ENCODE measurements around the gene EMCN.

Gene EMCN

DNA sequence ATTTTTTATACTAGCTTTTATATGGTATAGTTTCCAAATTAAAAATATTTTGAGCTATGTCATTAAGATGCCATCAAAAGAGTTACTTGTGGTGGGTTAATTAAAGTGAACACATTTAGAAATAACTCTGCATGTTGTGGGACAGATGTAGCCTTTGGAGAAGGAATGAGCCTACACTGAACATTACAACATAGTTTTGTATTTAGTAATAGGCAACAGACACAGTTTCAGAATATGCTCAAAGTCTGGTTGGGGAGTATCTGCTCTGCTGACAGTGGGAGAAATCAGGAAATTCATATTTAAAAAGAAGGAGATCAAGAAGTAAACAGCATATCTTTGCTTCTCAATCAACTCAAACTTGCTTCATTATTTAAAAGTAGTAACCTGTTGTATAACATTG lies 23.7 kb downstream of the EMCN start:
- in situ Hi-C loops (cut with MboI; ENCODE audit: low sequenced_read_pairs) = no loop called here

DNA sequence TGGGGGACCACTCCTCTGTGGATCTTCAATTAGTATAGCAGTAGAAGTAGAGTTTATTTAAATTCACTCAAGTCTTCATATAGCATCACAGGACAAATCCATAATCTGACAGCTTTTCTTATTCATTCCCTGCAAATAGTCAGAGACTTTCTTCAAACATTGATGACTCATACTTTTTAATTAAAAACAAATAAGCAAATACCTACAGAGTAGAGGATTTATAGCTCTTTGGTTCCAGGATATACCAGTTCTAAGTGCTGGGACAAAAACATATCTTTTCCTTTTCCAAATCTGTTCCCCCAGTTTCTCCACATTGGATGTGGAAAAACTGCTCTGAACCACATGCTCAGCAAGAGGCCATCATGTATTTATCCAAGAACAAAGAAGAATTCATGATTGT lies 24.1 kb downstream of the EMCN start:
- in situ Hi-C loops (cut with MboI; ENCODE audit: low sequenced_read_pairs) = no loop called here

DNA sequence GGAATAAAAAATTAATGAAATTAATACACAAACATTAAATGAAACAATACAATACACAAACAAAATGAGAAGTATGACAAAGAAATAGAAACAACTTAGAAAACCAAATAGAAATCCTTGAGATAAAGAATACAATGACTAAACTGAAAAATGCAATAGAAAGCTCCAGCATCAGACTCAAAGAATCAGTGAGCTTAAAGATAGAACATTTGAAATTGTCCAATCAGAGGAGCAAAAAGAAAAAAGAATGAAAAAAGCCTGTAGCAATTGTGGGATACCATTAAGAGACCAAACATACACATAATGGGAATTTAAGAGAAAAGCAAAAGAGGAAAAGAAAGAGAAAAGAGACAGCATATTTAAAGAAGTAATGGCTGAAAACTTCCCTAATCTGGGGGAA lies 25.7 kb downstream of the EMCN start:
- in situ Hi-C loops (cut with MboI; ENCODE audit: low sequenced_read_pairs) = no loop called here

DNA sequence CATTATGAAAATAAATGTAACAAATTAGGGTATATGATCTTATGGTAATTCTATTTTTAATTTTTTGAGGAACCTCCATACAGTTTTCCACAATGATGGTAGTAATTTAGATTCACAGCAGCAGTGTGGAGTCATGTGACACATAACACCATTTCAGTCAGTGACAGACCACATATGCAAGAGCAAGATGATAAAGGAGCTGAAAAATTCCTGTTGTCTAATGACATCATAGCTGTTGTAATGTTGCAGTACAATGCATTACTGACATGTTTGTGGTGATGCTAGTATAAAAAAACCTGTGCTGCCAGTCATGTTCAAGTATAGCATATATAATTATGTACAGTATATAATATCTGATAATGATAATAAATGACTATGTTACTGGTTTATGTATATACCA lies 28.5 kb downstream of the EMCN start:
- in situ Hi-C loops (cut with MboI; ENCODE audit: low sequenced_read_pairs) = no loop called here

DNA sequence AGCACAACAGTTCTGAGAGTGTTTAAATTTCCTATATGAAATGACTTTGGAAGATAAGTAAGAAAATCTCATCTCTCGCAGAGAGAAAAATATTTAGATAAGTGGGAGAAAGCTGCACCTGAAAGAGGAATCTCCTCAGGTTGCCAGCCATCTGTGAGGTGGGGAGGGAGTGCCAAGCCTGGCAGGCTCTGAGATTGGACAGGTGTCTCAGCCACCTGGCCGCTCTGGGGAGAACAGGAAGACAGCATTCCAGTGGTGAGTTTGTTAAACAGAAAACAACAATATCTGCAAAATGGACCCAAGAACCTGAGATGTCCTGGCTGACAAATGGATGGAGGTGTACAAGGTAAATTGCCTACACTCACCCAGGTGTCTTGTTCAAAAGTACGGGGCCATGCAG lies 31.3 kb downstream of the EMCN start:
- in situ Hi-C loops (cut with MboI; ENCODE audit: low sequenced_read_pairs) = no loop called here

DNA sequence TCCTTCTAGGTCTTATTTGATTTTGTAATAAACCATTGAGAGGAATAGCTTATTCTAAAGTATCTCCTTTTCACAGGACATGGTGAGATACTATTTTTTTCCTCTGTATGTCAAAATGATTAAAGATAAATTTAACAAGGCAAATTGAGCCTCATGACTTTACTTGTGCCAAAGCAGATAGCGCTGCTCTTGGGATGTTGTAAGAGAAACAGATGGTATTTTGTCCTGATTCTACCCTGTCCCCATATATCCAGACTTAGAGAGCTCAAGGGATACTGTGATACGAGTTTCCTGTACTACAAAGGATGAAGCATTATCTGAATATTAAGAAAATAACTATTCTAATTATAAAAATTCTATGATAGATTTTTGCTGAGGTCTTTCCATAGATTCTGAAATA lies 34.0 kb downstream of the EMCN start:
- in situ Hi-C loops (cut with MboI; ENCODE audit: low sequenced_read_pairs) = no loop called here

DNA sequence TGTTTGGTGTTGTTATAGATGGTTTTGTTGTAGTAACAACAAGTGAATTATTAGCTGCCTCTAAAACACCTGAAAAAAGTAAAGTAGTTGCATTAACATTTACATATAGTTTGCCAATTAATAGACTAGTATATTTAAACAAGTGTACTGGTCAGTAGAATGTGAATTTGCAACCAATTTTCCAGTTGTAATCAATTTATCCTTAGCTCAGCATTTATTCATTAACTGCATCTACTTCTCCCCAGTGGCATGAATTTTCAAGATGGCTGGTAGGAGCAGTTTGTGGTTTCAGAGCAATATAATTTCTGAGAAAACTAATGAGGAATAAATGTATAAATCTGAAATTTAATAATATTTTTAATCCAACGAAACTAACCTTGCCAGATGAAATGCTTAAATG lies 37.9 kb downstream of the EMCN start:
- in situ Hi-C loops (cut with MboI; ENCODE audit: low sequenced_read_pairs) = no loop called here

DNA sequence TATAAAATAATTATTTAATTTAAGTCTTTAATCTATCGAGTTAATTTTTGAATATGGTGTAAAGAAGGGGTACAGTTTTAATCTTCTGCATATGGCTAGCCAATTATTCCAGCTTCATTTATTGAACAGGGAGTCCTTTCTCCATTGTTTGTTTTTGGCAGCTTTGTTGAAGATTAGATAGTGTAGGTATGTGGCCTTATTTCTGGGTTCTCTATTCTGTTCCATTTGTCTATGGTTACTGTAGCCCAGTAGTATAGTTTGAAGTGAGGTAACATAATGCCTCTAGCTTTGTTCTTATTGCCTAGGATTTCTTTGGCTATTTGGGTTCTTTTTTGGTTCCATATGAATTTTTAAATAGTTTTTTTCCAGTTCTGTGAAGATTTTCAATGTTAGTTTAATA lies 48.3 kb downstream of the EMCN start:
- in situ Hi-C loops (cut with MboI; ENCODE audit: low sequenced_read_pairs) = no loop called here

DNA sequence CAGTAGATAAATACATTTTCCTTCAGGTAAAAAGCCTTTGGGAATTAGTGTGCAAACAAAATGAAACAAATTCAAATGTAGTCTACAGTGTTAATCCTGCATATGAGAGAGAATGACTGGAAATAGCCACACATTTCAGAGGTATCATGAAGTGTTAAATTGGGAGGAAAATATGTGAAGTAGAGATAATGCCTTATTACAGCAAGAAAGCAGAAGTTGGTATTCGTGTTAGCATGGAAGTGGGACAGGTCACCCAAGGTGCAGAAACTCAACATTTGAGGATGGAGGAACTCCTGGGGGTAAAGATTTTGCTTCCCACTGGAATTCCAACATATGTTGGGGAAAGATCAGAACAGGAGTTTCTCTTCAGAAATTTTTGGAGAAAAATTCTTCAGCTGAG lies 51.3 kb downstream of the EMCN start:
- in situ Hi-C loops (cut with MboI; ENCODE audit: low sequenced_read_pairs) = no loop called here

DNA sequence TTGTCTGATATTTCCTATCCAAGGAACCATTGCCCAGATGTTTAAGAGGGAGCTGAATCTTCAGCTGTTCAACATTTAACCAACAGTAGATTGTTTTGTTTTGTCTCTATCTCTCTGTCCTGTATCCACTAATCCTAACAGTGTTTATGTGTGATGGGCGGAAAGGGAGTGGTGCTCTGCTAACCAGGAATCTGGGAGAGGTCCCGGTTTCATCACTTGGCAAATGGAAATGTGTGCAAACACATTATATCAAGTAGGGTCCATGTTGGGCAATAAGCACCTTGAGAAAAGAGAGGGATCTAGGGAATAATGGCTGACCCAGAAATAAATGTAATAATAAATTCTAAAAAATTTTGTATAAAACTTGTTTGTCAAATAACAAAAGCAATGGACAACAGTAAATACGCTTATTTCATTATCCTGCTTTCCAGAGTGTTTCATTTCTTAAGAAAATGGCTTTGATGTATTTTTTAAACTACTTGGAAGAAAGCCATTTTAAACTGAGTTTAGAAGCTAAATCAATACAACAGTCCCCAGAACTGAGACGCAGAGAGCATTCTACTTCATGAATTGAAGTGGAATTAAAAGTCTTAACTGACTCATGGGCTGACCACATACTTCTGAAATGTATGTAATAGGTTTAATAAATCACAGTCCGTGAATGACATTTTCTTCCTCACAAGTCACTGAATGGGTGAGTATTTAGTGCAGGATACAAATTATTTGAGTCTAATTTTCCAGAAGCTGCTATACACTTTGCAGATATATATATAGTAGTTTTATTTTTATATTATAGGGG lies 55.8 kb downstream of the EMCN start:
- in situ Hi-C loops (cut with MboI; ENCODE audit: low sequenced_read_pairs) = no loop called here

DNA sequence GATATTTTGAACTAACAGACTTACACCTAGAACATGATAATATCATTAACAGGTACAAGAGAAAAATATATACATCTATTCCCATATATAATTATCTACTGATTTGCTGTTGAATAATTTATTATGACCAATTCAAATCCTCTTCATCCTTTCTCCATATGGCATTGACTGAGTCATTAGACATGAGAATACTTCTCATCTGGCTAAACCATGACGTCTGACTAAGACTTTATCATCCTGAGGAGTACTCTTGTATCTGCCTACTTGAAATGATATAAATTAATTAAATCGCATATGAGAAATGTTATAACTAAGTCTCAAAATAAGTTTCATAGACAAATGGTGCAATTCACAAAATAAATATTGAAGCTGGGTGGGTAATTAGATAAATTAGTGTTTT lies 67.4 kb downstream of the EMCN start:
- in situ Hi-C loops (cut with MboI; ENCODE audit: low sequenced_read_pairs) = no loop called here

DNA sequence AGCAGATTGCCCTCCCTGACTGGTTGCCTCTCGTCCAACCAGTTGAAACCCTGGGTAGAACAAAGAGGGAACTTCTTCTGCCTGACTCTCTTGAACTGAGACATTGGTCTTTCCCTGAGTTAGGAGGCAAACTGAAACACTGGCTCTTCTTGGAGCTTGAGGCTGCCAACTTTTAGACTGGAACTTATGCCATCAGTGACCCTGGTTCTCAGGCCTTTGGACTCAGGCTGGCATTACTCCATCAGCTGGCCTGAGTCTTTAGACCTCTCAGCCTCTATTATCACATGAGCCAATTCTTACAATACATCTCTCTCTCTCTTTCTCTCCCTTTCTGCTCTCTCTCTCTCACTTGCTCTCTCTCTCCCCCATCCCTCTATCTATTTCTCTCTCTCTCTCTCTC lies 86.4 kb downstream of the EMCN start:
- in situ Hi-C loops (cut with MboI; ENCODE audit: low sequenced_read_pairs) = no loop called here

DNA sequence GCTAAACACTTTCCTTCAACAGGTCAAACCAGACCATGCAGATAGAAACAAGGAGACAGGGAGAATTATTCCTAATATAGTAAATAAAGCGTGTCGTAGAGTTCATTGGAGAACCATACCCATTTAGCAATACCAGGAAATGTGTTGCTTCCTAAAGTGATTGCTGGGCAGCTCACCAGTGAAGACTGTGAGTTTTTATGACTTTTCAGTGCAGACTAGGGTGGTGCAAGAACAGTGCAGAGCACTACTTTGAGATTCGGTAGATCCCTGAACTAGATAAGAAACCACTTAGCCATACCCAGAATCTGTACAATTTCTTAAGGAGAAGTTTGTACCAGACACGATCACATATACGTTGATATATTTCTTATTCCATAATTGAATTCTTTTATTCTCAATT lies 87.4 kb downstream of the EMCN start:
- in situ Hi-C loops (cut with MboI; ENCODE audit: low sequenced_read_pairs) = no loop called here

DNA sequence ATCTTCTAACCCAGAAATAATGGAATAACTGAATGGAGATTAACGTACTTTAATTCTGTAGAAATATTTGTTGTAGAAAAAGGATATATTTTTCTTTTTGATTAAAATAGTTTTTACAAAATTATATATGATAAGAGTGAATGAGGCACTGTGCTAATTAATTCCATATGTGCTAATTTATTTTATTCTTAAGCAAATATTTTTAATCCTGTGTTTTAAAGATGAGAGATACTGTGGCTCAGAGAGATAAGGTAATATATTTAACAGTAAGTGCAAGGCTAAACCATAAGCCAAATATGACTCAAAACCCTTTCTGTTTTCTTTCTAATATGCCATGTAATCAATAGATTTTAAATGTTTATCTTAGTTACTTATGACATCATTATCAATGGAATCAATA lies 88.2 kb downstream of the EMCN start:
- in situ Hi-C loops (cut with MboI; ENCODE audit: low sequenced_read_pairs) = no loop called here

DNA sequence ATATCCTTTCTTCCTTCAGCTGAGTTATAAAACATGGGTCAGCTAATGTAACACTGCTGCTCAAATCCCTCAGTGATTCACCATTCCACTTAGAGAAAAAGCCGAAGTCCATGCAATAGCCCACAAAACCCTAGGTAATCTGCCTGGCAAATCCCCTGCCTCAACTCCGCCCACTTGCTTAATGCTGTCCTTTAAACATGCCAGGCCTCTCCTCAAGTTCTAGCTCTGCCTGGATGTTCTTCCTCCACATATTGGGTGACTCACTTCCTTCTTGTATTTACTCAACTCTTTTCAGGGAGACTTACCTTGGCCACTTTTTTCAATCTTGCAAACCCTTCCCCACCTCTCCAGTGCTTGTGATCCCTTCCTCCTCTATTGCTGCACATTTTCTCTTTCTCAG lies 89.8 kb downstream of the EMCN start:
- in situ Hi-C loops (cut with MboI; ENCODE audit: low sequenced_read_pairs) = no loop called here

DNA sequence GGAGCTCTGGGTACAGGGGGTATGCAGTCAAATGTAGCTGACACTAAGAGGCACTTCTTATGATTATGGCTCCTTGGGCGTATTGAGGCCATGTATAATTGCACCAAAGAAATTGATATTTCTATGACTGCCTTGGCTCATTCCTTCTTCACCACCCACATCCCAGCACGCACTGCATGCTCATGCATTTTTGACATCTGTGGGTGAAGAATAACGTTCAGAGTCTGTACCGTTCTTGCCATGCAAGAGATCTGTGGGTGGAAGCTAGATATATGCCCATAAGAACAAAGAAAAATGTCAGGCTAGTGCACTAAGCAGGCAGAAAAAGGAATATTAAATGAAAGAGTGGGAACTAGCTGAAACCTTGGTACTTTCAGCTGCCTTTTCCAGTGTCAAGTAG lies 93.4 kb downstream of the EMCN start:
- in situ Hi-C loops (cut with MboI; ENCODE audit: low sequenced_read_pairs) = no loop called here

DNA sequence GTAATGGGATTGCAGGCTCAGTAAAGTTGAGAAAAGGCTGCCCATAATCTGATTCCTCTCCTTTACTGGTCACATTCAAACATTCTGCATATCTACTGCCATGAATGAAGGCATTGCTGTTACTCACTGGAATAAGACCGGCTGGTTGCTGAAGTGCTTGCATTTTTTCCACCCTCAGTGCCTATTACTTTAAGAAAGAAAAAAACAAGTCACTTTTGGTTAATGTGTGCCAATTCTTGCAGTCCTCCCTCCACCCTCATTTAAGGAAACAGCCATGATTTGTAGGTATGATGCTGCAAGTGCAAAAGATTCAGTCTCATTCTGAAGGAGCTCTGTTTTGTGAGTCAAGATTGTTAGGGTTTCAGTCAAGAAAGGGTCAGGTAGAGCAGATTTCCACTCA lies 94.9 kb downstream of the EMCN start:
- in situ Hi-C loops (cut with MboI; ENCODE audit: low sequenced_read_pairs) = no loop called here

DNA sequence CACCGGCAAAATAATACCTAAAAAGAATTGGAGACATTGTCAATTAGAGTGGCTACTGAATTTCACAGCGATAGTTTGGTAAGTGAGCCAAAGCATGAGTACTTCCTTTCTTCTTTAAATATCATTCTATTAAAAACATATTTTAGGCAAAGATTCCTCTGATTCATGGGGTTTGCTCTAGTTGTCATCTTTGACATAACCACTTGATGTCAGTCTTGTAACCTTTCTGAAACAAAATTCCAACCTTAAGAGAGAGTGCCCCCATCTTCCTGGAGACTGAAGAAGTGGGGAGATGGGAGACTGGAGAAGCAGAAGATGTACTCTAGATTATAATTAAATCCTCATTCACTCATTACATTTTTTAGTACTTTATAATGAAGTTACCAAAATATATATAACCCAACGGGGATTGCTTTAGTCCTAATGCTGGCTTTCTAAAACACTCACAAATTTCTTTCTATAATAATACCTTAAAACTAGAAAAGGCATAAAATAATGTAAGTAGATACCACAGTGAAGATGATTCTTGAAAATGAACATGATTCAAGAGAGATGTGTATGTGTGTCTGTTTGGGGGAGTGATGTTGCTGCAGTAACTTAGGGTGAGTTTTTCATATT lies 96.4 kb downstream of the EMCN start:
- in situ Hi-C loops (cut with MboI; ENCODE audit: low sequenced_read_pairs) = no loop called here

DNA sequence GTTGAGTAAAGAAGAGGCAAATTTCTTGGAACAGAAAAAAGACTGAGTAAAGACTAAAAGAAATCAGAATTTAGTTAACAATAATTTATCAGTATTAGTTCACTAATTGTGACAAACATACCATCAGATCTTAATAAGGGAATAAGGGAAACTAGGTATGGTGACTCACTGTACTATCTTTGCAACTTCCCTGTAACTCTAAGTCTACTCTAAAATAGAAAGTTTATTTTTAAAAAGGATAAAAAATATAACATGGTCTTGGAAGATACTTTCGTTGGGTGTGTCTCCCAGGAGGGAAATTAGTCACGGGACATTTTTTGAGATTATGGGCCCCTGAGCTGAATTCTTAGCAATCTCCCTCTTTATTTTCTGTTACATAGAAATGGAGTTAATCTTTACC lies 97.3 kb downstream of the EMCN start:
- in situ Hi-C loops (cut with MboI; ENCODE audit: low sequenced_read_pairs) = no loop called here

DNA sequence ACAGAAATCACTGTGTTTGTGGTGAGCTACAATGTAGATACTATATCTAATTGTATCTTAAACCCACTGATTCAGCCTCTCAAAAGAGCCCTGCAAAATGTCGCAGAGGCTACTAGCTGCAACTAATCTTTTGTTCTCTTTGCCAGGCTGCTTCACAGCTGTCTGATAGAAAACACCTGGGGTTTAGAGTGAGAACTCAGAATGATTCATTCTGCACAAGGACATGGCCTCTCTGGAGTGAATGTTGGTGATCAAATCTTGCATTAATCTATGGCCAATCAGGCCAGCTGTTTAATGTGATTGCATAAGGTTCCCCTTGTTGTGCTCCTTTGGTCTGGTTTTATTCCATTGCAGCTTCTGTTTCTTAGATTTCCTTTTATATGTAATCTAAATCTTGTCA lies 100.3 kb downstream of the EMCN start:
- in situ Hi-C loops (cut with MboI; ENCODE audit: low sequenced_read_pairs) = no loop called here

DNA sequence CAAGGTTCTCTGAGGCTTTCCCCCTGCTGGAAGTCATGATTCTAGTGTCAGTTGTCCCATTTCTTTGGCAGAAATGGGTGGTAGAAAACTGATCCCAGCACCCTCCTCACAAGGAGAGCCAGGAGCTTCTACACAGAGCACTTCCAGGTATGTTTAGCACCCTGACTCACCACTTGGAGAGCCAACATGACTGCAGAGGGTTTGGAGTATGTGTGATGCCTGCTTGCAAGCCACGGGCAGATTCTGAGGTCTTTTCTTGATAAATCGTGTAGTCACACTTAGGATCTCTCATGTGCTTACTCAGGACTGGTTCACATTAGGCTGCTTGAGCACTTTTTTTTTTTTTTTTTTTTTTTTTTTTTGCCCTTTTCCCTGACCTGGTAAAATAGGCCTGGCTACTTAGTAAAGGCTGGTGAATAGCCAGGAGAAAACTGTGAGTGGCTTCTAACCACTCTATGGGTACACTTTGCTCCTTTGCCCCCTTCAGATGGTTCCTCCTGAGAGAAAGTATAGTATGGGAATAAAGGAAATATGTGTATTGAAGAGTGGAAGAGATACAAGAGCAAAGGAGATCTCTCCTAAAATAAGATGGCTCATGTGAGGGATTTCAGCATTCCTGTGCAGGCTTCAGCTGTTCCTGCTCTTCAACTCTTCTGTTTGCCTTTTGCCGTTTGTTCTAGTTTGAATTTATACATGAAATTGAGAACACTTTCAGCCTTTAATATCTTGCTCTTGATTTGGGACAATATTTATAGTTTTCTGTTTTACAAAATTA lies 103.6 kb downstream of the EMCN start:
- in situ Hi-C loops (cut with MboI; ENCODE audit: low sequenced_read_pairs) = no loop called here

DNA sequence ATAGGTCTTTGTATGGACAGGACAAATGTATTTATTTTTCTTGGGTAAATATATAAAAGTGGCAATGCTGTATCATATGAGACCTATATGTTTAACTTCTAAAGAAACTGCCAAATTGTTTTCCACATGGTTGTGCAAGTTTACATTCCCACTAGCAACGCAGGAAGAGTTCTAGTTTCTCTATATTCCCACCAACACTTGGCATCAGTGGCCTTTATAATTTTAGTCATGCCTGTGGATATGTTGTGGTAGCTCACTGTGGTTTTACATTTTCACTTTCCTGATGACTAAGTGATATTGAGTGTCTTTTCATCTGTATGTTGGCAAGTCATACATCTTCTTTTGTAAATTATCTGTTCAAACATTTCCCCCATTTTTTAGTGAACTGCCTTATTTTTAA lies 126.0 kb downstream of the EMCN start:
- in situ Hi-C loops (cut with MboI; ENCODE audit: low sequenced_read_pairs) = no loop called here
